Keratinocyte (primary cell): Measurements from ENCODE around the gene EIF2D. TPM values are rescaled to one million over a fixed set of nuclear protein-coding genes. Genes with fewer than 3 reads are reported as not detected.

Experiments
- DNase-seq: peaks from one replicate; pipeline ENCODE4 v3.0.0-alpha.2; 2011; ENCODE audit warnings: low read depth, missing footprints, low spot score
- FAIRE-seq: peaks from 2 replicates; lab custom pipeline; 2011; peaks lifted over from hg19 to GRCh38; lab: Jason Lieb, UNC
- H2AFZ ChIP-seq: 2 replicates; pipeline ENCODE4 v1.6.0; 2012; ENCODE audit warnings: low read length, control low read depth, inconsistent platforms; ENCODE audit not compliant: control insufficient read depth
- H3K27ac ChIP-seq: 2 replicates; pipeline ENCODE4 v1.5.1; 2011; ENCODE audit warnings: low read length; ENCODE audit not compliant: control insufficient read depth, insufficient read depth
- H3K27me3 ChIP-seq: 3 replicates; pipeline ENCODE4 v1.6.0; 2011; ENCODE audit warnings: low read length; ENCODE audit not compliant: control insufficient read depth, insufficient read depth; ENCODE audit errors: extremely low read depth
- H3K36me3 ChIP-seq, 2 experiments: 2 replicates in 1 of 2; 3 replicates in 1 of 2; pipeline ENCODE4 v1.5.1; 2011; ENCODE audit warnings: low read length in 2 of 2, mild to moderate bottlenecking in 1 of 2; ENCODE audit not compliant: control insufficient read depth in 2 of 2, insufficient read depth in 2 of 2; ENCODE audit errors: extremely low read depth in 1 of 2
- H3K4me1 ChIP-seq: 3 replicates; pipeline ENCODE4 v1.5.1; 2011; ENCODE audit warnings: low read length; ENCODE audit not compliant: control insufficient read depth, insufficient read depth; ENCODE audit errors: extremely low read depth
- H3K4me2 ChIP-seq: 3 replicates; pipeline ENCODE4 v1.6.0; 2011; ENCODE audit warnings: low read depth, low read length; ENCODE audit not compliant: control insufficient read depth, insufficient read depth; ENCODE audit errors: extremely low read depth
- H3K4me3 ChIP-seq, 3 experiments: fragments of 200-600 bp in 1 of 3; sonication (generic) in 1 of 3; 2 replicates in 2 of 3; 3 replicates in 1 of 3; pipeline ENCODE4 v1.5.1; 2011 to 2016; ENCODE audit warnings: low read length in 3 of 3, mild to moderate bottlenecking in 3 of 3, control low read depth in 2 of 3, inconsistent platforms in 1 of 3, low read depth in 1 of 3, mixed read lengths in 1 of 3, mixed run types in 1 of 3, moderate library complexity in 1 of 3; ENCODE audit not compliant: control insufficient read depth in 2 of 3, insufficient read depth in 2 of 3; ENCODE audit errors: extremely low read depth in 1 of 3
- H3K79me2 ChIP-seq: 2 replicates; pipeline ENCODE4 v1.6.0; 2012; ENCODE audit warnings: low read length; ENCODE audit not compliant: control insufficient read depth, insufficient read depth
- H3K9ac ChIP-seq: 3 replicates; pipeline ENCODE4 v1.6.0; 2011; ENCODE audit warnings: low read length; ENCODE audit not compliant: control insufficient read depth, insufficient read depth; ENCODE audit errors: extremely low read depth
- H3K9me1 ChIP-seq: 3 replicates; pipeline ENCODE4 v1.6.0; 2011; ENCODE audit warnings: low read length; ENCODE audit not compliant: control insufficient read depth, insufficient read depth; ENCODE audit errors: extremely low read depth
- H3K9me3 ChIP-seq: 2 replicates; pipeline ENCODE4 v1.5.1; 2012; ENCODE audit warnings: low read depth, low read length; ENCODE audit not compliant: control insufficient read depth
- H4K20me1 ChIP-seq: 3 replicates; pipeline ENCODE4 v1.6.0; 2011; ENCODE audit warnings: low read length; ENCODE audit not compliant: control insufficient read depth, insufficient read depth; ENCODE audit errors: extremely low read depth
- CTCF ChIP-seq, 3 experiments: IDR thresholded peaks in 1 of 3; conservative IDR thresholded peaks in 1 of 3; optimal IDR thresholded peaks in 1 of 3; 2 replicates in 2 of 3; 3 replicates in 1 of 3; pipeline versions ENCODE3 to v1.5.1; 2011; ENCODE audit warnings: low read length in 3 of 3, mild to moderate bottlenecking in 3 of 3, moderate library complexity in 2 of 3, control low read depth in 1 of 3, inconsistent platforms in 1 of 3; ENCODE audit not compliant: insufficient read depth in 2 of 3; ENCODE audit errors: extremely low read depth in 1 of 3
- EZH2 ChIP-seq: IDR thresholded peaks from one replicate; pipeline ENCODE4 v1.6.1; 2012; ENCODE audit warnings: inconsistent platforms, mild to moderate bottlenecking, low read length, moderate library complexity
- dilution Hi-C: fragments of 300-500 bp; cut with MboI; formaldehyde crosslinking; loops from one replicate; pipeline ENCODE4 v1.7.0; 2020; ENCODE audit warnings: low sequenced_read_pairs; ENCODE audit not compliant: extremely low pct_ligation_motif_present
- polyA plus RNA-seq, 5 experiments: library from polyadenylated mRNA; depleted of rRNA in 3 of 5; stranded (reverse) in 3 of 5; stranded (forward) in 1 of 5; unstranded in 1 of 5; fragments of >200 nt; gene quantifications; 1 replicate in 1 of 5; 2 replicates in 3 of 5; 3 replicates in 1 of 5; pipeline versions ENCODE4 v1.2.1 to v1.2.3, GENCODE V29; 2011 to 2012; ENCODE audit warnings: missing spikeins in 2 of 5, low read depth in 1 of 5, low replicate concordance in 1 of 5

The EIF2D gene
- polyA plus RNA-seq, 1 donor (not counting 4 experiments of a cell fraction or from before 2014, with no cell fraction given): 60.6 TPM

DNA sequence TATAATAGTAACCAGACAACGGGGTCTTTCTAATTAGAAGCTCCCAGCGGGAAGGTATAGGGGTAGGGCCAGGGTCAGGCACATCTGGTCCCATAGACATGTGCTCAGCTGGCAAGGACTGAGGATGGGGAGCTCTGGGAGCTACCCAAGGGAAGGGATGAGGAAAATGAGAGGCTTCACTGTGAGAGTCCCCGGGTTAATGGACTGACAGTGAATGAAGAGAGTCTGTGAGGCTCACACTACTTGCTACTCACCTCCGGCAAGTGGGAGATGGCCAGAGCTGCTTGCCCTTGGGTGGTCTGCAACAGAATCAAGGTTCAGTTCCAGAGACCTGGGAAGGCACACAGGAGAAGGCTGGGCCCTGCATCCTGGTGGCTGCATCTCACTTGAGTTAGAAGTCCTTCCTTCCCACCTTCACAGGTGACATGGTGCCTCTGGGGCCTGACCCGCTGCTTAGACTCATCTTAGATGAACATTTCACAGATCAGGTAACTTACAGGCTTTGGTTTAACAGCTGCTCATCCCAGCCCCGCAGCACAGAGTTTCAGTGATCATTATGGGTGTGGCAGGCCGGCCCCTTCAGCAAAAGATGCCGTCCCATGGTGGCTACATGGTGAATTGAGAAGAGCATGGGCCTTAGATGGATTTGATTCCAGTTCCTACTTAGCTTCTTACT, 31.7 kb downstream of the EIF2D start:
- Histone ChIP-seq H3K4me1 (peaks cover 3% of the 10 kb centered on the region), H3K4me2 (no peak overlapping the region)

DNA sequence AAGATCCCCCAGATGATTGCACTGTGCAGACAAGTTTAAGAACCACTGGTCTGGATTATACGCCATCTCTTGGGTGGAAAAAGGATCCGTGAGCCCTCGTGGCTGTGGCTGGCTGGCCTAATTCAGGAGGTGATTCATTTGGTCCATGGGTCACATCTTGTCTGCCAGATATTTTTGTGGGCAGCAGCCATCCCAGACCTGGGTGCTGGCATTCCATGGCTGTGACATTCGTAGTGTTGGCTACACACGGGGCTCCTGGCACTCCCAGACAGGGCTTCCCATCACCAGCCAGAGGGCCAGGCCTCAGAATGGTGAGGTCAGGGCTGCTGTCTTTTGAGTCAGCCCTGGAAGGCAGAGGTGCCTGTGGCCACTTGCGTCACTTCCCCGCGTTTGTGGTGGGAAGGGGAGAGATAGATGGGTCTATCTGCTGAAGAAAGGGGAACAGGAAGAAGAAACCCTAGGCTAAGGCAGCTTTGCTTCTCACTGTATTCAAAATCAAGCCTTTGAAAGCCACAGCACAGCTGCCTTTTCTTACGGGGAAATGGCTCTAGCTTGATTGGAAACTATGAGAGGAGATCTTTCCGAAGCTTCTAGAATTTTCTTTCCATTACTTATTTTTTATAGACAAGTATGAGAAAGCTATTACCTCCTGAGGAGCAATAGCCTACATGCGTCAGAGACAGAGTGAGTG, 32.4 kb downstream of the EIF2D start:
- H3K4me1 ChIP-seq: peaks cover 3% of the 10 kb centered on the region
- H4K20me1 ChIP-seq: no peaks in the 10 kb centered on the region
- H3K79me2 ChIP-seq: no peaks in the 10 kb centered on the region
- dilution Hi-C loops: no loop called here
- H3K27ac ChIP-seq: no peak overlapping the region
- H3K36me3 ChIP-seq: no peaks in the 10 kb centered on the region
- H3K9ac ChIP-seq: no peak overlapping the region
- no peaks in the 10 kb centered on the region for H3K9me3 ChIP-seq
- H3K4me3 ChIP-seq: no peak overlapping the region
- no peaks in the 10 kb centered on the region for H3K27me3 ChIP-seq
- H3K9me1 ChIP-seq: no peaks in the 10 kb centered on the region
- FAIRE-seq: no peak
- no peak for DNase-seq
- no peak overlapping the region for H3K4me2 ChIP-seq
- TF ChIP-seq EZH2 (no peak), CTCF (optimal IDR thresholded peaks at IDR 0.05 in 1 of 3, IDR thresholded peaks at IDR 0.05 in 1 of 3, conservative IDR thresholded peaks at IDR 0.05 in 1 of 3; ENCODE audit: extremely low read depth in 1 of 3, insufficient read depth in 2 of 3, low read length in 3 of 3) (no peak)
- no peak overlapping the region for H2AFZ ChIP-seq

More for the DNA sequence above, 31.7 kb downstream of the EIF2D start:
- Histone ChIP-seq H3K27me3 (no peaks in the 10 kb centered on the region), H3K36me3 (no peaks in the 10 kb centered on the region), H2AFZ (no peak overlapping the region), H3K9me1 (no peaks in the 10 kb centered on the region), H3K4me3 (no peak overlapping the region), H4K20me1 (no peaks in the 10 kb centered on the region), H3K27ac (no peak overlapping the region), H3K79me2 (no peaks in the 10 kb centered on the region), H3K9ac (no peak overlapping the region), H3K9me3 (no peaks in the 10 kb centered on the region)
- FAIRE-seq (no peak), DNase-seq (no peak)
- TF ChIP-seq CTCF (optimal IDR thresholded peaks at IDR 0.05 in 1 of 3, IDR thresholded peaks at IDR 0.05 in 1 of 3, conservative IDR thresholded peaks at IDR 0.05 in 1 of 3; ENCODE audit: extremely low read depth in 1 of 3, insufficient read depth in 2 of 3, low read length in 3 of 3) (no peak), EZH2 (no peak)
- dilution Hi-C loops: no loop called here
